IPS DF 4.7 (cell line): ENCODE results near the gene MEGF6.

Source experiments
- DNase-seq: peaks from one replicate; pipeline ENCODE4 v3.0.0-alpha.2; 2013; ENCODE audit warnings: low spot score; ENCODE audit errors: extremely low read depth

MEGF6 gene

GRCh38 chr1:3608154-3608553 lies 3.2 kb downstream of the MEGF6 start:
- no peak for DNase-seq

DNA sequence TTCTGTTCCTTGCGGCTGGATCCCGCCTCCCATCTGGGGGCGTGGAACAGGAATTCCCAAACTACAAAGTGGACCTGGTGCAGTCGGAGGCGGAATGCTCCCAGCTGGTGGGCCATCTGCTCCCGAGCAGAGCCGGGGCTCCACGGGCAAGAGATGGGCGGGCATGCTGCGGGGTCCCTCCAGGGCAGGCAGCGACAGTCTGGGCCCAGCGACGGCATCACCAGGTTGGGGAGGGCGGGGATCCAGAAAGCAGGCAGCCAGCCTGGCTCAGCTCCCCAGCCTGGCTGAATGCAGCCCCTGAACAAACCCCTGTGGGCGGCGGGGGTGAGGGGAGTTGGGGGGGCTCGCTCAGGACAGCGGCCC lies 3.6 kb downstream of the MEGF6 start:
- no peak for DNase-seq

- DNase-seq: no peak
These were observed 4.3 kb downstream of the MEGF6 start for GRCh38 chr1:3606779-3607702.

- DNase-seq: no peak
These were observed 6.1 kb downstream of the MEGF6 start for GRCh38 chr1:3604997-3605823.

DNA sequence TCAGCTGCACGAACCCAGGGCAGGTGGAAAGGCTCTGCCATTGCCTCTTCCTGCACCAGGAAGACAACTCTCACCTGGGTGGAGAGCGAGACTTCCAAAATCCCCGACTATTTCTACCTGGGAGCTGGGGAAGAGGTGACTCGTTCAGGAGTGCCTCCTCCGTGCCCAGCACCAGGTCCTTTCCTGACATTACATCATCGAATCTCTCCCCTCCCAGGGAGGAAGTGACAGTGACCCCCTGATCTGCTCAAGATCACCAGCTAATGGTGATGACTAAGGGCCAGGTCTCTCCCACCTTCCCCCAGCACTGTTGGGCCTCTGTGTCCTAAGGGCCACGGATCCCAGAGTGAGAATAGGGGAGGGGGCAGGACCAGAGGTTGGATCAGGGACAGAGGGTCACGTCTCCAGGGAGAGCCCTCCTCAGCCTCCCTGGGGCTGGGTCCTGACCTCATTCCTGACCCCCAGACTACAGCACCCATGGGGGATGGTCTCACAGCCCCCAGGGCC lies 6.8 kb downstream of the MEGF6 start:
- DNase-seq: no peak

DNA sequence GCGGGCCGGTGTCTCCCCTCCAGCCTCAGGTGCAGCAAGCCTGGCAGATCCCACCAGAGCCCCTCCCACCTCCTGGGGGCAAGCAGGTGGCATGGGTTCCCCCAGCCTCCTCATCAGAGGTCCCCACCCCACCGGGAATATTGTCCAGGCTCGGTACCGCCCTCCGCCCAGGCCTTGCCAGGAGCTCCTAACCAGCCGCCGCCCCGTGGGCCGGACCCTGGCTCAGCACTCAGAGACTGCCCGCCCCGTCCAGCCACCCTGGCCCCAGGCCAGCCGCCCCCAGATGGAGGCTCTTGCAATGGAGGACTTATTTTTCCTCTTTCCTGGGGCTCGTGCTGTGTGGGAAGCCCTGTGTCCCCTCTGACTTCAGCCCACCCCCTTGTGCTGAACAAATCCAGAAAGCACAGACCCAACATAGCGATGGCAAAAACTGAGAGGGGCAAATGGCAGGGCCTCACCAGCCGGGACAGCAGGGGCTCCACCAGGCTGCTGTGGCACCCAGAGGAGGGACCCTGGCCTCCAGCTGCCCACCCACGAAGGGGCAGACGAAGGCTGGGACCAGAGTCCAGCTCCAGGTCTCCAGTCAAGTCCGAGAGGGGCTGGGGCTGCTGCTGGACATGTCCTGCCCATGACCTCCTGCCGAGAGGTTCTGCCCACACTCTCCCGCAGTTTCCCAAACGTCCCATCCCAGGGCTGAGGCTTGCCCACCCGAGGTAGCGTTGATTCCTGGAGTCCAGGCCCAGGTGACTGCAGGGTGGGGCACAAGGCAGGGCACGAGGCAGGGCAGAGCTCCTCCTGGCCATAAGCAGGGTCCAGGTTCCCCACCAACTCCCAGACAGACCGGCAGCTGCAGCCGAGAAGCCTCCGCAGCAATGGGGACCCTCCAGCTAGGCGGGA lies 7.5 kb downstream of the MEGF6 start:
- no peak for DNase-seq

DNA sequence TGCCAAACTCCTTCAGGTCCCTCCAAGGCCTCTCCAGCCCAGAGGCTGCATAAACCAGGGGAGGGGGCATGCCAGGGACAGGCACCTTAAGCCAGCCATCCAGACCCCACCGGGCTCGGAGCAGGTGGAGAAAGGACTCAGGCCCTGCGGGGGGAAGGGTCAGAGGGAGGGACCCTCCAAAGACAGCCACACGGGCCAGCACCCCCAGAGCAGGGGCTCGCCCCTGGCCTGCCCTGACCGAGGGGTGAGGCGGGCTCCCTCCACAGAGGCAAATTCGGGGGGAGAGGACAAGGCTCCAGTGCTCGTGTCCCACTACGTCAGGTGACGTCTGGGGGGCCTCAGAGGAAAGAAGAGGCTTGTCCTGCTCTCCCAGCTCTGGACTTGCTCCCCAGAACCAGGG lies 8.2 kb downstream of the MEGF6 start:
- no peak for DNase-seq

DNA sequence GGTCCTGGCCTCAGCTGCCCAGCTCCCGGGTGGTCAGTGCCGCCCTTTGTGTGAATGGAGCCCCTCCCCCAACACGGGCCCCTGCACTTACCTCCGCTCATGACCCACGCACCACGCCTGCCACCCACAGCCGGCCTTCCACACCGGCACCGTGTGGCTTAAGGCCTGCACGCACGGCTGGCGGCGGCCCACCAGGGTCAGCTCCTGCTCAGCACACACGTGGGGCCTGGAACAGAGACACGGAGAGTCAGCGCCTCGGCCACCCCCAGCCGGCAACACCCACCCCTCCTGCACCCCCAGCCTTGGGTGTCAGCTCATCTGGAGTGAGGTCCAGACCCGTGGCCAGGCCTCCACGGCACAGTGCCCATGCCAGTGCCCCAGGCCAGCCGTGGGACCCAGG lies 8.9 kb downstream of the MEGF6 start:
- no peak for DNase-seq

DNA sequence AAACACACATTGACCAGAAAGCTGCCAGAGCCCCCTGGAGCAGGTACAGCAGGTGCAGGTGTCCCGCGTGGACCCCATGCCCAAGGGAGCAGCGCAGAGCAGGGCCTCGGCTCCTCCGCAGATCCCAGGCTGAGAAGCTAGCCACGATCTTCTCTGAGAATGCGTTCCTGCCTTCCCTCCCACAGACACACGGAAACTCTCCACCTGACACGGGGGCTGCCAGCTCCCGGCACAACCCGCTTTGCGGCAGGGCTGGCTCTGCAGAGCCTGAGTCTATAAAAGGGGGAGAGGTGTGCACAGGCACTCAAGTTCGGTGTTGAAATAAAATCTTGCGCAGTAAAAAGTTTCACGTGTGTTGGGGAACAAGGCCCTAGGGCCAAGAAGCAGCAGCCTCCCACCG lies 9.6 kb downstream of the MEGF6 start:
- no peak for DNase-seq

DNA sequence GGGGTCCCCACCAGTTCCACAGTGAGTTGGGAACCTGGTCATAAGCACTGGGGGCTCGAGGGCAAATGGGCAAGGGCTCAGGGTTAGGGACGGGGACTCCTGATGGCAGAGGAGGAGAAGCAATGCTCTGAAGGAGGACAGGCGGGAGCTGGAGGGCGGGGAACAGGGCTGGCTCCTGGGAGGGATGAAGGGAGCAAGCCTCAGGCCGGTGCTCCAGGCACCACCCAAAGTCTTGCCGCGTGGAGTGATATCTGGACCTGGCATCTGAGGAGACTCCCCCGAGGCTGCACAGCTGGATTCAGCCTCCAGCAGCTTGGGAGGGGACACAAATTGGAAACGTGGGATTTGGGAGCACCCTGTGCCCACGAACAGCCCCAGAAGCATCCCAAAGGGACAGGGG lies 11.0 kb downstream of the MEGF6 start:
- DNase-seq: no peak

GRCh38 chr1:3599816-3600215 lies 11.5 kb downstream of the MEGF6 start:
- no peak for DNase-seq

DNA sequence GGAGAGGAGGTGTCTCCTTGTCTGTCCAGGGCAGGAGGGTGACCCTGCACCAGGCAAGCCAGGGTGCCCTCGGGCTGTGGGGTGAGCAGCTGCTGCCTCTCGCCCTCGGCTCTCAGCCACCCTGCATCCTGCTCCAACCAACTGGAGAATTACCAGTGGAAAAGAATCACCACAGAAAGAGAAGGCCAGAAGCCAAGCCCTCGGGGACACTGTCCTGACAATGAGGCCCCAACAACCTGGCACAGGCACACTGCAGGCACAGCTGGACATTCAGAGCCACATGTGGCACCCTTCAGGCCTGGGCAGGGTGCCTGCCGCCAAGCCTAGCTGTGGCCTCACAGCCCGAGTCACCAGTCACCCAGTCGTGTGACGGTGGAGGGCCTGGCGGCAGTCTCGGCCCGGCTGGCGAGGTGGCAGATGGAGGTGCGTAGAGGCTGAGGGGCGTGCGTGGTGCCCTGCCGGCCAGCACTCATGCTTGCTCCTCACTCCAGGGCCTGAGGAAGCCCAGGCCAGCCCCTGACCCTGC lies 12.0 kb downstream of the MEGF6 start:
- no peak for DNase-seq

DNA sequence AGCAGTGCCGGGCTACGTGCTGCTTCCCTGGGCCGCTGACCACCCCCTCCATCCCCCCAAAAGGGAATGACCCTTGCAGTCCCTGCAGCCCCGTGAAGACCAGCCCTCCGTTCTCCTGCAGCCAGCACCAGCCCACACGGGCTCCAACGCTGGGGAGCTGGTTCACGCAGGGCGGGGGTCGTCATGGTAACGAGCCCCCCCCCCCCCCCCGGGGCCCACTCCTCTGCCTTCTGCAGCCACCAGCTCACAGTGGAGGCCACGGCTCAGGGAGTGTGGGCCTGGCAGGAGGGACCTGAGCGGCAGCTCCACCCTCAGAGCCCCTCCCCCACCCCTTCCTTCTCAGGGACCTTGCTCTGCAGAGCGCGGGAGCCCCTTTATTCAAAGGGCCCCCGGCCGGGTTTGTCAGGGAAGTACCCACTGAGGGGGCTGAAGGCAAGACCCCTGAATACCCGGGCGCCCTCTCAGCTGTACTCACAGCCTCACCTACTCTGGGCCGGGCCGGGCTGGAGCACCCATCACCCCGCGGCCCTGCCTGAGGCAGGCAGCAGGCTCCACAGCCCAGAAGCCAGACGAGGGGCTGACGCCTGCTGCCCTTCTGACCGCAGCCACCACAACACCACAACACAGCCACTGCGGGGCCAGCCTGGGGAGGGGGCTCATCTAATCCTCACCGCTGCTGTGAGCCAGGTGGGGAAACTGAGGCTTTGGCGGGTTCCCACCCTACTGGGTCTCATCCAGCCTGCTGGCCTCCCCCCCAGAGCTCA lies 12.6 kb downstream of the MEGF6 start:
- no peak for DNase-seq

GRCh38 chr1:3598051-3598491 lies 13.2 kb downstream of the MEGF6 start:
- DNase-seq: no peak

DNA sequence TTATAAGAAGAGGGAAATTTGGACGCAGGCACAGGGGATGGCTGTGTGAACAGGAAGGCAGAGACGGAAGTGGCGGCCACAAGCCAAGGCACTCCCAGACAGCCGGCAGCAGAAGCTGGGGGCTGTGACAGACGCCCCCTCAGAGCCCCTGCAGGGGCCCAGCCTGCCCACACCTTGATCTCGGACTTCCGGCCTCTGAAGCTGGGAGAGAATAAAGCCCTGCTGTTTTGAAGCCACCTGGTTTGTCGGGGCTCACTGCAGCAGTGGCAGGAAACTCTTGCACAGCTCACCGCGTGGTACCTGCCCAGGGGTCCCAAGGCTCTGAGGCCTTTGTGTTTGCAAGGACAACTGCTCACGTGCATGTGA lies 13.7 kb downstream of the MEGF6 start:
- DNase-seq: no peak

- DNase-seq: no peak
These were observed 14.4 kb downstream of the MEGF6 start for GRCh38 chr1:3596663-3597598.

GRCh38 chr1:3595949-3596348 lies 15.4 kb downstream of the MEGF6 start:
- DNase-seq: no peak

- DNase-seq: no peak
These were observed 16.5 kb downstream of the MEGF6 start for GRCh38 chr1:3594706-3595377.

GRCh38 chr1:3593745-3594144 lies 17.6 kb downstream of the MEGF6 start:
- DNase-seq: no peak
